SKM-1 treated with dmso at 0.1 percent for 144 hours (cell line): ENCODE data around the gene S1PR4.
A peak's percentile ranks its signal among the peaks of the same experiment; 100 is the strongest.
"Not testable (repeated sequence)": the region's sequence is repeated elsewhere in the genome, so short reads cannot be mapped to it uniquely, and the experiment has no call there.

Experiments used
- DNase-seq: peaks from one replicate; lab custom pipeline; 2025; ENCODE audit not compliant: unreplicated experiment; lab: John Stamatoyannopoulos, UW

Gene S1PR4

GRCh38 chr19:3178973-3179738 is 587 bp downstream of the S1PR4 start:
- DNase-seq, result no peak

- no peak for DNase-seq
Observed at GRCh38 chr19:3179739-3180293, 1.2 kb downstream of the S1PR4 start.

GRCh38 chr19:3183721-3184641 is 5.4 kb downstream of the S1PR4 start:
- no peak for DNase-seq

- peak; percentile 64 for DNase-seq
Observed at GRCh38 chr19:3184847-3185460, 6.4 kb downstream of the S1PR4 start.

- DNase-seq, result peak; percentile 97
Observed at GRCh38 chr19:3185461-3186159, 7.0 kb downstream of the S1PR4 start, which contains the start of gene NCLN. TSS of gene NCLN (plus strand) at chr19:3185930. CDS start at chr19:3186031, 101 bp downstream.

GRCh38 chr19:3186160-3186688 is 7.7 kb downstream of the S1PR4 start:
- DNase-seq, result no peak

GRCh38 chr19:3186891-3187661 is 8.5 kb downstream of the S1PR4 start:
- no peak for DNase-seq

- no peak for DNase-seq
Observed at GRCh38 chr19:3187662-3188511, 9.3 kb downstream of the S1PR4 start.

- DNase-seq, result peak; percentile 8
Observed at GRCh38 chr19:3188627-3189596, 10.3 kb downstream of the S1PR4 start.

GRCh38 chr19:3189702-3190469 is 11.3 kb downstream of the S1PR4 start:
- no peak for DNase-seq

GRCh38 chr19:3190470-3190770 is 11.9 kb downstream of the S1PR4 start:
- no peak for DNase-seq

- DNase-seq, result no peak
Observed at GRCh38 chr19:3190921-3191805, 12.6 kb downstream of the S1PR4 start.

GRCh38 chr19:3191806-3192104 is 13.2 kb downstream of the S1PR4 start:
- not testable (repeated sequence) for DNase-seq

- DNase-seq, result no peak
Observed at GRCh38 chr19:3192228-3192635, 13.7 kb downstream of the S1PR4 start.

GRCh38 chr19:3192684-3193083 is 14.1 kb downstream of the S1PR4 start:
- DNase-seq, result no peak
